A673 (cell line): ENCODE measurements around the gene SH2D3C.

Experiments used
- EZH2 ChIP-seq: fragments of 200-600 bp; sonication (generic); IDR thresholded peaks from 2 replicates; pipeline ENCODE4 v1.6.1; 2017; ENCODE audit warnings: borderline replicate concordance, low read depth, mild to moderate bottlenecking, mixed read lengths, antibody characterized with exemption, low read length; ENCODE audit not compliant: poor library complexity, severe bottlenecking
- TF ChIP-seq, protein P1 (sequence below): fragments of 300-800, 200-600 bp; sonication (generic); conservative IDR thresholded peaks from 2 replicates; pipeline ENCODE4 v1.5.1; 2017; ENCODE audit warnings: low read depth, mild to moderate bottlenecking, antibody characterized with exemption, low read length, moderate library complexity, mixed read lengths

DNA sequence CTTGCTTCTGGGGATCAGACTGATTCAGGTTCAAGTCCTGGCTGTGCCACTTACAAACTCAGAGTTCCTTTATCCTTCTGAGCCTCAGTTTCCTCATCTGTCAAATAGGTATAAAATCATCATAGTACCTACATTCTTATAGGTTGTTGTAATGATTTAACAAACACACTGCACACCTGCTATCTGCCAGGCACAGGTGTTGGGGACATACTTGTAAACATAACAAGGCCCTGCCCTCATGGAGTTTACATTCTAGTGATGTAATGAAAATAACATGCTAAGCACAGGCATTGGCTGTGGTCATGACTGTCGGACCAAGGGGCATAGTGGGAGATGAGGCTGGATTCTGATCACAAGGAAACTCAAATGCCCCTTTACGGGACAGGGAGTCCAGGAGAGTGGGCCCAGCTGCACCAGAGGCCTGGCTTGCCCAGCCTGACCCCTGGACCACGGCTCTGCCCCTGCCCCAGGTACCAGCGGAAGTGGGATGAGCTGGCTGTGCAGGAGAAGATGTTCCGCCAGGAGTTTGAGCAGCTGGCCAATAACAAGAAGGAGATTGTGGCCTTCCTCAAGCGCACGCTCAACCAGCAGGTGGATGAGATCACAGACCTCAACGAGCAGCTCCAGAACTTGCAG, 69.4 kb downstream of the SH2D3C start:
- TF ChIP-seq, protein P1, sequence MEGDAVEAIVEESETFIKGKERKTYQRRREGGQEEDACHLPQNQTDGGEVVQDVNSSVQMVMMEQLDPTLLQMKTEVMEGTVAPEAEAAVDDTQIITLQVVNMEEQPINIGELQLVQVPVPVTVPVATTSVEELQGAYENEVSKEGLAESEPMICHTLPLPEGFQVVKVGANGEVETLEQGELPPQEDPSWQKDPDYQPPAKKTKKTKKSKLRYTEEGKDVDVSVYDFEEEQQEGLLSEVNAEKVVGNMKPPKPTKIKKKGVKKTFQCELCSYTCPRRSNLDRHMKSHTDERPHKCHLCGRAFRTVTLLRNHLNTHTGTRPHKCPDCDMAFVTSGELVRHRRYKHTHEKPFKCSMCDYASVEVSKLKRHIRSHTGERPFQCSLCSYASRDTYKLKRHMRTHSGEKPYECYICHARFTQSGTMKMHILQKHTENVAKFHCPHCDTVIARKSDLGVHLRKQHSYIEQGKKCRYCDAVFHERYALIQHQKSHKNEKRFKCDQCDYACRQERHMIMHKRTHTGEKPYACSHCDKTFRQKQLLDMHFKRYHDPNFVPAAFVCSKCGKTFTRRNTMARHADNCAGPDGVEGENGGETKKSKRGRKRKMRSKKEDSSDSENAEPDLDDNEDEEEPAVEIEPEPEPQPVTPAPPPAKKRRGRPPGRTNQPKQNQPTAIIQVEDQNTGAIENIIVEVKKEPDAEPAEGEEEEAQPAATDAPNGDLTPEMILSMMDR = no peak
- no peak for TF ChIP-seq EZH2
